PC-3 (cell line): ENCODE results near the gene FGFR3. TPM values are rescaled to one million over a fixed set of nuclear protein-coding genes. Genes with fewer than 3 reads are reported as not detected.

ENCODE experiments used
- ATAC-seq: fragments of 200-7000 bp; cut with Tn5 transposase; 2 replicates; pipeline ENCODE4 v1.9.1; 2020; ENCODE audit warnings: mild to moderate bottlenecking, moderate library complexity
- BruUV-seq: library from RNA; stranded (reverse); fragments of 400-500 nt; replicated peaks from 2 replicates; lab custom pipeline; 2021; lab: Mats Ljungman, UMichigan
- CTCF ChIA-PET: fragments of 300-600 bp; sonication (Branson Sonifier 250); formaldehyde crosslinking; loops from one replicate; lab custom pipeline; 2022; ENCODE audit warnings: antibody characterized with exemption; lab: Charles Lee
- POLR2A ChIA-PET: fragments of 300-600 bp; sonication (Branson Sonifier 250); formaldehyde crosslinking; loops from one replicate; lab custom pipeline; 2022; ENCODE audit warnings: antibody characterized with exemption; ENCODE audit not compliant: unreplicated experiment; lab: Charles Lee
- DNase-seq: peaks from one replicate; pipeline ENCODE4 v3.0.0-alpha.2; 2015
- H2AFZ ChIP-seq: fragments of 300-600 bp; sonication (generic); 2 replicates; pipeline ENCODE4 v1.6.0; 2016; ENCODE audit warnings: antibody characterized with exemption, low read length
- H3F3A ChIP-seq: fragments of 300-600 bp; sonication (generic); one replicate; pipeline ENCODE4 v1.6.0; 2017; ENCODE audit warnings: antibody characterized with exemption, low read length, control low read depth, mild to moderate bottlenecking; ENCODE audit not compliant: unreplicated experiment
- H3K27ac ChIP-seq: fragments of 300-600 bp; sonication (generic); 2 replicates; pipeline ENCODE4 v1.5.1; 2016; ENCODE audit warnings: mild to moderate bottlenecking, low read length
- H3K27me3 ChIP-seq: fragments of 300-600 bp; sonication (generic); 2 replicates; pipeline ENCODE4 v1.6.1; 2016; ENCODE audit warnings: low read length, mixed read lengths
- H3K36me3 ChIP-seq: fragments of 300-600 bp; sonication (generic); 2 replicates; pipeline ENCODE4 v1.6.1; 2016; ENCODE audit warnings: low read depth, mixed run types, low read length, mixed read lengths
- H3K4me1 ChIP-seq: fragments of 300-600 bp; sonication (generic); 2 replicates; pipeline ENCODE4 v1.5.1; 2016; ENCODE audit warnings: low read length; ENCODE audit not compliant: insufficient read depth
- H3K4me2 ChIP-seq: fragments of 300-600 bp; sonication (generic); 2 replicates; pipeline ENCODE4 v1.6.0; 2016; ENCODE audit warnings: low read length
- H3K4me3 ChIP-seq: fragments of 300-600 bp; sonication (generic); 2 replicates; pipeline ENCODE4 v1.5.1; 2016; ENCODE audit warnings: mild to moderate bottlenecking, low read length, mixed read lengths
- H3K79me2 ChIP-seq: fragments of 300-600 bp; sonication (generic); 2 replicates; pipeline ENCODE4 v1.6.1; 2017; ENCODE audit warnings: low read length, mixed read lengths
- H3K9ac ChIP-seq: fragments of 300-600 bp; sonication (generic); 2 replicates; pipeline ENCODE4 v1.6.0; 2016; ENCODE audit warnings: mild to moderate bottlenecking, low read length
- H3K9me2 ChIP-seq: fragments of 300-600 bp; sonication (generic); replicated peaks from 2 replicates; pipeline ENCODE4 v1.6.1; 2016; ENCODE audit warnings: mixed run types, low read length, mixed read lengths
- H3K9me3 ChIP-seq: fragments of 300-600 bp; sonication (generic); 2 replicates; pipeline ENCODE4 v1.6.1; 2016; ENCODE audit warnings: low read length, mixed read lengths
- H4K20me1 ChIP-seq: fragments of 300-600 bp; sonication (generic); 2 replicates; pipeline ENCODE4 v1.6.1; 2016; ENCODE audit warnings: low read length, mixed read lengths
- CTCF ChIP-seq: fragments of 300-600 bp; sonication (generic); conservative IDR thresholded peaks from 2 replicates; pipeline ENCODE4 v1.5.1; 2017; ENCODE audit warnings: antibody characterized with exemption, low read depth, mild to moderate bottlenecking, low read length
- EZH2 ChIP-seq: fragments of 300-600 bp; sonication (generic); IDR thresholded peaks from one replicate; pipeline ENCODE4 v1.6.1; 2017; ENCODE audit warnings: antibody characterized with exemption, mild to moderate bottlenecking, low read length; ENCODE audit not compliant: unreplicated experiment
- EZH2phosphoT487 ChIP-seq: fragments of 300-600 bp; sonication (generic); IDR thresholded peaks from 2 replicates; pipeline ENCODE4 v1.6.1; 2018; ENCODE audit warnings: mild to moderate bottlenecking, antibody characterized with exemption, low read length, borderline replicate concordance
- intact Hi-C: fragments of 100-400 bp; cut with micrococcal nuclease; formaldehyde crosslinking; loops from 2 replicates; pipeline ENCODE4 v1.9.0; 2023
- total RNA-seq: library from RNA; depleted of rRNA; stranded (reverse); fragments of >200 nt; gene quantifications from 2 replicates; pipeline ENCODE4 v1.2.3, GENCODE V29; 2014

Gene FGFR3
- total RNA-seq, 1 experiment from 2014 or later = 0.11 TPM

GRCh38 chr4:1756893-1757779 lies 36.0 kb upstream of the FGFR3 start:
- Histone ChIP-seq H3K4me1 (no peaks in the 10 kb centered on the region), H3K4me3 (no peak overlapping the region), H3K27me3 (no peaks in the 10 kb centered on the region), H3K9me3 (no peaks in the 10 kb centered on the region), H3F3A (no peaks in the 10 kb centered on the region), H3K9ac (no peak overlapping the region), H3K36me3 (no peaks in the 10 kb centered on the region), H2AFZ (no peak overlapping the region), H3K4me2 (no peak overlapping the region), H3K27ac (no peak overlapping the region), H4K20me1 (no peaks in the 10 kb centered on the region), H3K79me2 (no peaks in the 10 kb centered on the region), H3K9me2 (no peaks in the 10 kb centered on the region)
- ChIA-PET POLR2A (no interaction called here), CTCF (interaction anchor here (0.7 kb wide), 1 partner anchor 31 kb away, joined by 7 read pairs; no protein-coding TSS in a partner anchor)
- ATAC-seq (no peak), DNase-seq (no peak)
- intact Hi-C loops = no loop called here
- BruUV-seq = no TSS peak
- TF ChIP-seq EZH2 = no peak

GRCh38 chr4:1757836-1758235 lies 35.3 kb upstream of the FGFR3 start:
- Histone ChIP-seq H3K4me1 (no peaks in the 10 kb centered on the region), H3K9me2 (no peaks in the 10 kb centered on the region), H3K36me3 (no peaks in the 10 kb centered on the region), H3K9ac (no peak overlapping the region), H3K4me3 (no peak overlapping the region), H3K27me3 (no peaks in the 10 kb centered on the region), H3K27ac (no peak overlapping the region), H4K20me1 (no peaks in the 10 kb centered on the region), H3F3A (no peaks in the 10 kb centered on the region), H2AFZ (no peak overlapping the region), H3K9me3 (no peaks in the 10 kb centered on the region), H3K79me2 (no peaks in the 10 kb centered on the region), H3K4me2 (no peak overlapping the region)
- intact Hi-C loops = no loop called here
- TF ChIP-seq EZH2 (no peak), CTCF (no peak), EZH2phosphoT487 (no peak)
- no peak for DNase-seq
- ChIA-PET POLR2A (no interaction called here), CTCF (interaction anchor here (0.7 kb wide), 1 partner anchor 30 kb away, joined by 7 read pairs; no protein-coding TSS in a partner anchor)
- no TSS peak for BruUV-seq
- ATAC-seq = no peak

- no peak overlapping the region for H3K27ac ChIP-seq
Observed at GRCh38 chr4:1758306-1759121, 34.6 kb upstream of the FGFR3 start.

More at GRCh38 chr4:1758306-1759121, 34.6 kb upstream of the FGFR3 start:
- CTCF ChIA-PET = no interaction called here
- no TSS peak for BruUV-seq
- H3F3A ChIP-seq = no peaks in the 10 kb centered on the region
- no peak for ATAC-seq
- no peaks in the 10 kb centered on the region for H3K79me2 ChIP-seq
- intact Hi-C loops = no loop called here
- TF ChIP-seq CTCF (no peak), EZH2phosphoT487 (no peak), EZH2 (no peak)
- H3K9ac ChIP-seq = no peak overlapping the region
- POLR2A ChIA-PET = no interaction called here
- no peaks in the 10 kb centered on the region for H4K20me1 ChIP-seq
- no peaks in the 10 kb centered on the region for H3K4me1 ChIP-seq
- H3K4me2 ChIP-seq = no peak overlapping the region
- no peaks in the 10 kb centered on the region for H3K9me3 ChIP-seq
- H3K9me2 ChIP-seq = no peaks in the 10 kb centered on the region
- no peak overlapping the region for H3K4me3 ChIP-seq
- H3K36me3 ChIP-seq = no peaks in the 10 kb centered on the region
- H2AFZ ChIP-seq = no peak overlapping the region
- no peaks in the 10 kb centered on the region for H3K27me3 ChIP-seq
- no peak for DNase-seq
